IMR-90 (cell line): ENCODE results near the gene MYEOV. TPM values are rescaled to one million over a fixed set of nuclear protein-coding genes. Genes with fewer than 3 reads are reported as not detected.

Experiments used
- ATAC-seq: fragments of 200-7000 bp; cut with Tn5 transposase; 2 replicates; pipeline ENCODE4 v1.9.1; 2020; ENCODE audit warnings: low read depth, mild to moderate bottlenecking, moderate library complexity
- BruUV-seq: library from RNA; stranded (reverse); fragments of 400-500 nt; replicated peaks from 2 replicates; lab custom pipeline; 2021; lab: Mats Ljungman, UMichigan
- CTCF ChIA-PET: fragments of 300-600 bp; formaldehyde crosslinking; extraction: SDS; loops from one replicate; lab custom pipeline; 2021; ENCODE audit warnings: antibody characterized with exemption; lab: Yijun Ruan, JAX
- POLR2A ChIA-PET: fragments of 300-600 bp; sonication (Branson Sonifier 250); formaldehyde crosslinking; loops from one replicate; lab custom pipeline; 2022; ENCODE audit warnings: antibody characterized with exemption; ENCODE audit not compliant: unreplicated experiment; lab: Charles Lee
- DNase-seq: peaks from one replicate; pipeline ENCODE4 v3.0.0; 2013
- H2AFZ ChIP-seq: replicated peaks from 2 replicates; pipeline ENCODE3; 2013; ENCODE audit warnings: low read length, mild to moderate bottlenecking; ENCODE audit not compliant: poor library complexity
- H2AK5ac ChIP-seq: 2 replicates; pipeline ENCODE4 v1.6.1; 2013; ENCODE audit warnings: low read depth, low read length, inconsistent platforms
- H2AK9ac ChIP-seq: replicated peaks from 2 replicates; pipeline ENCODE3; 2013; ENCODE audit warnings: mild to moderate bottlenecking, low read depth, low read length, moderate library complexity; ENCODE audit not compliant: poor library complexity
- H2BK120ac ChIP-seq: 2 replicates; pipeline ENCODE4 v1.6.1; 2013; ENCODE audit warnings: low read depth, low read length, inconsistent platforms
- H2BK15ac ChIP-seq: 3 replicates; pipeline ENCODE4 v1.6.1; 2013; ENCODE audit warnings: low read depth, low read length, inconsistent platforms
- H2BK20ac ChIP-seq: 2 replicates; pipeline ENCODE4 v1.6.1; 2013; ENCODE audit warnings: low read depth, mild to moderate bottlenecking, inconsistent platforms, low read length, moderate library complexity
- H2BK5ac ChIP-seq: 2 replicates; pipeline ENCODE4 v1.6.1; 2013; ENCODE audit warnings: mild to moderate bottlenecking, low read depth, low read length, inconsistent platforms; ENCODE audit not compliant: poor library complexity, severe bottlenecking
- H3K14ac ChIP-seq: replicated peaks from 2 replicates; pipeline ENCODE4 v1.6.1; 2013; ENCODE audit warnings: low read depth, low read length, inconsistent platforms
- H3K18ac ChIP-seq: 2 replicates; pipeline ENCODE4 v1.6.1; 2013; ENCODE audit warnings: low read depth, low read length, control low read depth
- H3K23ac ChIP-seq: 2 replicates; pipeline ENCODE4 v1.6.1; 2013; ENCODE audit warnings: low read depth, low read length, inconsistent platforms
- H3K27ac ChIP-seq: 2 replicates; pipeline ENCODE4 v1.5.1; 2013; ENCODE audit warnings: mild to moderate bottlenecking, control low read depth, low read length; ENCODE audit not compliant: insufficient read depth
- H3K27me3 ChIP-seq: 2 replicates; pipeline ENCODE4 v1.6.1; 2013; ENCODE audit warnings: low read length; ENCODE audit not compliant: control insufficient read depth, insufficient read depth
- H3K36me3 ChIP-seq: 2 replicates; pipeline ENCODE4 v1.6.1; 2013; ENCODE audit warnings: low read length, mixed read lengths; ENCODE audit not compliant: control insufficient read depth, insufficient read depth
- H3K4ac ChIP-seq: 2 replicates; pipeline ENCODE4 v1.6.1; 2013; ENCODE audit warnings: low read depth, low read length, inconsistent platforms
- H3K4me1 ChIP-seq: 2 replicates; pipeline ENCODE4 v1.6.1; 2013; ENCODE audit warnings: low read length, mixed read lengths; ENCODE audit not compliant: control insufficient read depth, insufficient read depth
- H3K4me2 ChIP-seq: 2 replicates; pipeline ENCODE4 v1.6.1; 2013; ENCODE audit warnings: low read depth, mild to moderate bottlenecking, control low read depth, low read length, moderate library complexity
- H3K4me3 ChIP-seq: 2 replicates; pipeline ENCODE4 v1.5.1; 2013; ENCODE audit warnings: low read depth, mild to moderate bottlenecking, control low read depth, low read length, moderate library complexity; ENCODE audit not compliant: insufficient read depth
- H3K56ac ChIP-seq: 2 replicates; pipeline ENCODE4 v1.6.1; 2013; ENCODE audit warnings: low read length, inconsistent platforms; ENCODE audit not compliant: insufficient read depth; ENCODE audit errors: extremely low read depth
- H3K79me1 ChIP-seq, 2 experiments: 2 replicates each; pipeline ENCODE4 v1.6.1; 2013; ENCODE audit warnings: low read length in 2 of 2, inconsistent platforms in 1 of 2, low read depth in 1 of 2
- H3K9ac ChIP-seq: 2 replicates; pipeline ENCODE4 v1.6.1; 2013; ENCODE audit warnings: low read depth, low read length, control low read depth
- H3K9me1 ChIP-seq: 2 replicates; pipeline ENCODE4 v1.6.1; 2013; ENCODE audit warnings: low read length, inconsistent platforms; ENCODE audit not compliant: insufficient read depth
- H3K9me3 ChIP-seq: 2 replicates; pipeline ENCODE4 v1.6.1; 2013; ENCODE audit warnings: low read length; ENCODE audit not compliant: control insufficient read depth, insufficient read depth
- H4K20me1 ChIP-seq: 2 replicates; pipeline ENCODE4 v1.6.1; 2013; ENCODE audit warnings: low read length, inconsistent platforms; ENCODE audit not compliant: insufficient read depth
- H4K5ac ChIP-seq: 2 replicates; pipeline ENCODE4 v1.6.1; 2013; ENCODE audit warnings: mild to moderate bottlenecking, low read depth, low read length, control low read depth
- H4K8ac ChIP-seq, 2 experiments: 2 replicates each; pipeline ENCODE4 v1.6.1; 2013; ENCODE audit warnings: low read depth in 2 of 2, low read length in 2 of 2, control low read depth in 1 of 2, inconsistent platforms in 1 of 2
- H4K91ac ChIP-seq: 2 replicates; pipeline ENCODE4 v1.6.1; 2013; ENCODE audit warnings: low read depth, low read length, inconsistent platforms; ENCODE audit not compliant: insufficient read depth
- CEBPB ChIP-seq: IDR thresholded peaks from 2 replicates; pipeline ENCODE4 v1.6.1; 2012; ENCODE audit warnings: low read depth, low read length, improper control_type of control experiment
- CHD1 ChIP-seq: IDR thresholded peaks from 2 replicates; pipeline ENCODE4 v1.6.1; 2012; ENCODE audit warnings: low read depth, low read length, improper control_type of control experiment
- CTCF ChIP-seq: conservative IDR thresholded peaks from 2 replicates; pipeline ENCODE4 v1.5.1; 2012; ENCODE audit warnings: mild to moderate bottlenecking, low read depth, low read length, improper control_type of control experiment
- FOS ChIP-seq: fragments of 150-350 bp; IDR thresholded peaks from 2 replicates; pipeline ENCODE4 v1.6.1; 2016; ENCODE audit warnings: low read depth, low read length
- RCOR1 ChIP-seq: IDR thresholded peaks from 2 replicates; pipeline ENCODE4 v1.6.1; 2012; ENCODE audit warnings: mild to moderate bottlenecking, low read length, improper control_type of control experiment; ENCODE audit not compliant: insufficient replicate concordance
- SMC3 ChIP-seq: fragments of 150-350 bp; IDR thresholded peaks from 2 replicates; pipeline ENCODE4 v1.6.1; 2016; ENCODE audit warnings: low read depth, mild to moderate bottlenecking, antibody characterized with exemption, low read length, moderate library complexity
- USF2 ChIP-seq: fragments of 150-350 bp; IDR thresholded peaks from 2 replicates; pipeline ENCODE4 v1.6.1; 2017; ENCODE audit warnings: mild to moderate bottlenecking, antibody characterized with exemption, low read length, low read depth
- WGBS, 2 experiments: methylation state at CpG; one replicate each; pipeline versions ENCODE4 v1.1.5 to v1.1.7; 2013; ENCODE audit warnings: missing lambda C conversion rate in 2 of 2; ENCODE audit not compliant: insufficient read length in 1 of 2; ENCODE audit errors: extremely low coverage in 2 of 2; 5-methylcytosine and 5-hydroxymethylcytosine counted together
- dilution Hi-C: fragments of 300-500 bp; cut with HindIII; formaldehyde crosslinking; loops from one replicate; pipeline ENCODE4 v1.14.3; 2018; ENCODE audit warnings: low sequenced_read_pairs; ENCODE audit not compliant: unreplicated experiment
- in situ Hi-C: fragments of 300-500 bp; cut with MboI; formaldehyde crosslinking; loops from 3 replicates; pipeline ENCODE4 v1.14.3; 2019; ENCODE audit warnings: low sequenced_read_pairs, inconsistent platforms, mixed read lengths
- intact Hi-C: fragments of 100-400 bp; cut with micrococcal nuclease; formaldehyde crosslinking; loops from 2 replicates; pipeline ENCODE4 v1.10.0; 2022
- polyA plus RNA-seq, 3 experiments: library from polyadenylated mRNA; depleted of rRNA; stranded (reverse); fragments of >200 nt; gene quantifications; 2 replicates each; pipeline ENCODE4 v1.2.3, GENCODE V29; 2012; ENCODE audit warnings: low replicate concordance in 1 of 3
- total RNA-seq: library from RNA; depleted of rRNA; stranded (reverse); fragments of >200 nt; gene quantifications from 2 replicates; pipeline ENCODE4 v1.2.3, GENCODE V29; 2012
- TF ChIP-seq, protein P1 (sequence below): fragments of 150-350 bp; IDR thresholded peaks from 2 replicates; pipeline ENCODE4 v1.6.1; 2016; ENCODE audit warnings: low read depth, mild to moderate bottlenecking, low read length, moderate library complexity, borderline replicate concordance

The MYEOV gene
- total and polyA plus RNA-seq, 2 of the 4 experiments (the other 2 are of a cell fraction), result 5.8 to 6.8 TPM

DNA sequence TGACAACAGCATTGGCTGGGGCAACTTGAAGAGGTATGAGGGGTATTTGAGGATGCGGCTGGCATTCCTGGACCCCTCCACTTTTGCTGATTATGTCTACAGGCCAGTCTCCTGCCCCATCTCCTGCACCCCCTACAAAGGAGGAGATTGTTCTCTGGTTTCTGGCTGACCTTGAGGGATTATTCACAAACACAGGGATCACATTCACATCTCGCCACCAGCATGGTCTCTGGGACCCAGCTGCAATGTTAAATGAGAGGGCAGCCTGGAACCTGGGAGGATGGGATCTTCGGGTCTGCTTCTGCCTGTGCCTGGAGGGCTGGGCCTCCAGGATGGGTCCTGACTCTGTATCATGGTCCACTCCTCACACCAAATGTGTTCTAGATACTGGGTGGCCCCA lies 32.8 kb upstream of the MYEOV start:
- in situ Hi-C loops (no loop called here), intact Hi-C loops (no loop called here)
- H2BK5ac ChIP-seq, result no peak overlapping the region

More for the DNA sequence above, 32.8 kb upstream of the MYEOV start:
- Histone ChIP-seq H3K18ac (no peak overlapping the region), H3K27ac (no peak overlapping the region), H3K23ac (no peak overlapping the region), H2AFZ (peak overlapping the region; percentile 51), H3K56ac (no peak overlapping the region), H4K20me1 (no peaks in the 10 kb centered on the region), H3K9ac (no peak overlapping the region), H3K4ac (no peak overlapping the region), H4K8ac (no peak overlapping the region), H2AK9ac (no peak overlapping the region), H2AK5ac (no peak overlapping the region), H3K4me3 (no peak overlapping the region), H4K91ac (no peak overlapping the region), H2BK120ac (no peak overlapping the region), H2BK15ac (no peak overlapping the region), H2BK20ac (no peak overlapping the region), H4K5ac (no peak overlapping the region), H3K79me1 (no peaks in the 10 kb centered on the region), H3K14ac (no peak overlapping the region), H3K27me3 (peaks cover 50% of the 10 kb centered on the region), H3K4me2 (no peak overlapping the region), H3K4me1 (no peaks in the 10 kb centered on the region), H3K9me1 (no peaks in the 10 kb centered on the region), H3K36me3 (no peaks in the 10 kb centered on the region), H3K9me3 (peaks cover 2% of the 10 kb centered on the region)
- WGBS, 2 experiments, result no CpG with 5 or more reads among the region's 3 CpGs
- CTCF ChIA-PET, result interaction anchor here (1.0 kb wide), 1 partner anchor 383 kb away, joined by 4 read pairs; no protein-coding TSS in a partner anchor
- POLR2A ChIA-PET, result no interaction called here
- TF ChIP-seq FOS (no peak), CHD1 (no peak), CEBPB (no peak), RCOR1 (no peak), CTCF (no peak), SMC3 (no peak), USF2 (no peak)
- TF ChIP-seq, protein P1, sequence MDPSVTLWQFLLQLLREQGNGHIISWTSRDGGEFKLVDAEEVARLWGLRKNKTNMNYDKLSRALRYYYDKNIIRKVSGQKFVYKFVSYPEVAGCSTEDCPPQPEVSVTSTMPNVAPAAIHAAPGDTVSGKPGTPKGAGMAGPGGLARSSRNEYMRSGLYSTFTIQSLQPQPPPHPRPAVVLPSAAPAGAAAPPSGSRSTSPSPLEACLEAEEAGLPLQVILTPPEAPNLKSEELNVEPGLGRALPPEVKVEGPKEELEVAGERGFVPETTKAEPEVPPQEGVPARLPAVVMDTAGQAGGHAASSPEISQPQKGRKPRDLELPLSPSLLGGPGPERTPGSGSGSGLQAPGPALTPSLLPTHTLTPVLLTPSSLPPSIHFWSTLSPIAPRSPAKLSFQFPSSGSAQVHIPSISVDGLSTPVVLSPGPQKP, result no peak
- no TSS peak for BruUV-seq
- no peak for ATAC-seq
- dilution Hi-C loops, result no loop called here
- no peak for DNase-seq
